Amygdala (tissue), 56 donors: ENCODE measurements around the gene SORD.
"Not testable (repeated sequence)": the region's sequence is repeated elsewhere in the genome, so short reads cannot be mapped to it uniquely, and the experiment has no call there.

Source experiments
- DNase-seq, 56 donors: peaks; one replicate each; lab custom pipeline; 2025; lab: John Stamatoyannopoulos, UW

Gene SORD

GRCh38 chr15:45022871-45023658, at the start of gene SORD:
Gene SORD, plus strand, starts transcription at chr15:45023195. Its CDS starts 89 bp downstream, at chr15:45023284.
- peak; percentile 41 to 94 (median 84) for DNase-seq

DNA sequence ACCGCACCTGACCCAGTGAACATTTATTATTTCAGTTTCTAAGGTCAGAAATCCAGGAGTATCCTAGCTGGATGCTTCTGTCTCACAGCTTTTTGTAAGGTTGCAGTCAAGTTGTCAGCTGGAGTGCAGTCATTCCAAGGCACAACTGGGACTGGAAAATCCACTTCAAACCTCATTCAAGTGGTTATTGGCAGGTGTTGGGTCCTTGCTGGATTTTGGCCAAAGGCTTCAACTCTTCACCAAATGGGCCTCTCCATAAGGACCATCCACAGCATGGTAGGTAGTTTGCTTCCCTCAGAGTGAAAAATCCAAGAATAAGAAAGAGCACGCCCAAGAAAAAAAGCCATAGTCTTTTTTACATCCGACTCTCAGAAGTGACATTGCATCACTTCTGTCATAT, 46.8 kb upstream of the SORD start:
- DNase-seq: not testable (repeated sequence)

- not testable (repeated sequence) for DNase-seq
These were observed 45.2 kb upstream of the SORD start for GRCh38 chr15:44977781-44978180.

DNA sequence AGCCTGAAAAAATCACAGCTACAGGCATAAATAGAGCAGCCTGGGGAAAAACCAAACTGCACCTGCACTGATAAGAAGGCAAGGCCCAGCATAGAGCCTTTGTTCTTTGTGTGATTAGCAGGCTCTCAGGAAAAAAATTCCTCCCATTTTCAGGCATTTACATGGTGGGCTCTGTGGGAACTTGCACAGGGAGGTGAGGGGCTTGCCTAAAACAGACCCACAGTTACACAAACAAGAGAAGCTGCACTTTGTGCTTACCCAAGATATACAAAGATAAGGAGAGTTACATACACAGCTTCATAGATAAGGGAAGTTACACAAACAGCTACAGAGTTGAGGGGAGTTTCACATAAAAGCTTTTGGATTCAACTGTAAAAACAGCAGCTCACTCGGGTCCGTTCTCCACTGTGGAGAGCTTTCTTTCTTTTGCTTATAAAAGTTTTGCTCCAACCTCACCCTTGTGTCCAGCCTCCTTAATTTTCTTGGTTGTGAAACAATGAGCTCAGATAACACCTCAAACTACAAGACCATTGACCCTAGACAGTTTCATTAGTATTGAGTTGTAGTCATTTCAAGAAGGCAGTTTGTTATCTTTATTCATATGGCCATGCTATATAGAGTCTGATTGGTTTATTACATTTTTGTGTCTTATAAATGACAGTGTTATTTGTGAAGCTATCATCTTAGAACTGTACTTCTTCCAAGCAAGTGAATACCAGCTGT, 43.2 kb upstream of the SORD start:
- DNase-seq: not testable (repeated sequence)

DNA sequence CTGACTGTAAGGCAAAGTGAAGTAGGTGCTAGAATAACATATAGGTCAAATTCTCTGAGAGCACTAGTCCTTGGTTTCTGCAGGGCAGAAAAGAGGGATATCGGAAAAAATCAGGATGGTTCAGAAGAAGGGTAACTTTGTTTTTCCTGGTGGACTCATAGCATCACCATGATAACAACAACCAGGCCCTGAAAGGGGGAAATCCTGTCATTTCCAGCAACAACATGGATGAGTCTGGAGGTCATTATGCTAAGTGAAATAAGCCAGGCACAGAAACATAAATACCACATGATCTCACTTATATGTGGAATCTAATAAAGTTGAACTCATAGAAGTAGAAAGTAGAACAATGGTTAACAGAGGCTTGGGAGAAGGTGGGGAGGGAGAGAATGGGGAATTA, 38.9 kb upstream of the SORD start:
- DNase-seq: not testable (repeated sequence)

GRCh38 chr15:44986346-44987055, 36.5 kb upstream of the SORD start:
- DNase-seq: not testable (repeated sequence)

- DNase-seq: not testable (repeated sequence)
These were observed 35.3 kb upstream of the SORD start for GRCh38 chr15:44987711-44988110.

DNA sequence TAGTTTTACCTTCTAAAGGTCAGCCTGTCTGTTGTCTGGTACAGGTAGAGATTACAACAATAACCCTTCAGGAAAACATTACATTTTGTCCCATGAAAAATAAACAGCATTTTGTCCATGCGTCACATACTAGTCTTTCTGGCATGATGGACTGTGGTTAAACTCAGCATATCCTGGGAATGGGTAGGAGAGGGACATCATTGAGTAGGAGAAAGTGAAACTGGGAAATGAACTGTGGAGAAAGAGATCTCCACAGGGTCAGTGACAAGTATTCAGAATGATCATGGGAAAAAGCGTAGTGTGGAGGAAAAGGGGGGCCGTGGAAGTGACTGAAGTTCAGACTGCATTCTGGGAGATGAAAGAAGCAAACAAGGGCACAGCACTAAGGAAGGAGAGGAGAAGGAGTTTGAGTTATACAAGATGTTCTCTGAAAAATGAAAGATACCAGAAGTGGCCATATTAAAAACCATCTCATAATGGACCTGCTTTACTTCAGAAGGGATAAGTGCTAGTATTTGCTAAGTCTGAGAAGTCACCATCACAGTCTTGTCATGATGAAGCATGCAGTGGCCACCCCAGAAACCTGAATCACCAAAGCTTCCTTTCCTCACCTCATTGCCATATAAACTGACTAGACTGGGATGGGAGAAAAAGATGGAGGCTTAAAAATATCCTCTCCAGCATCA, 34.7 kb upstream of the SORD start:
- DNase-seq: not testable (repeated sequence)

- DNase-seq: not testable (repeated sequence)
These were observed 34.1 kb upstream of the SORD start for GRCh38 chr15:44988870-44989219.

GRCh38 chr15:44997632-44998031, 25.4 kb upstream of the SORD start:
- not testable (repeated sequence) for DNase-seq

GRCh38 chr15:44999105-44999504, 23.9 kb upstream of the SORD start:
- DNase-seq: no peak

GRCh38 chr15:45001180-45001579, 21.8 kb upstream of the SORD start:
- DNase-seq: not testable (repeated sequence)

DNA sequence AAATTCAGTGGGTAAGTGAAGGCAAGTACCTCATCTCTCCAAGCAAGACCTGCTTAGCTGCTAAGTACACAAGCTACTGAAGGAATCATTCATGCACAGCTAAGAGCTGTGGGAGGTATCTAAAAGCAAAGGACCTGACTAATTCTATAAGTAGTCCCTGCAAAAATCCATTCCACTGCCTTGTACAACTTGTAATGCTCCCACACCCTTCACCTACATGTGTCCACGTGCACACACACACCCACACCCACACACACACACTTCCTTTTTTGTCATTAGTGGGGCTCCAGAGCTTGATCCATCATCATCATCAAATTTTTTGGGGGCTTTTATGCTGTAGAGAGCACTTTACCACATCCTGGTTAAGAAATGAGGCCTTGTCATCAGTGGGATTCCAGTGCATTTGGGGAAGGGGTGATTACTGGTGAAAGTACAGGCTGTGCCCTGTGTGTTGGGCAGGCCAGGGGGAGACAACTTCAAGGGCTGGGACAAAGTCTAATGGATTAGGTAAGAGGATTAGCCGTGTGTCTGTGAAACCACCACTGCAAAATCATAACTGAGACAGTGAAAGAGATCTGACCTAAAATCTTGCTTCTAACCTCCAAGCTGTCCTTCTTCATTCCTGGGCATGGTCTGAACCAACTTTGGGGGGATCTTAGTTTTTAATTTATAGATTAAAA, 19.1 kb upstream of the SORD start:
- DNase-seq: not testable (repeated sequence)

DNA sequence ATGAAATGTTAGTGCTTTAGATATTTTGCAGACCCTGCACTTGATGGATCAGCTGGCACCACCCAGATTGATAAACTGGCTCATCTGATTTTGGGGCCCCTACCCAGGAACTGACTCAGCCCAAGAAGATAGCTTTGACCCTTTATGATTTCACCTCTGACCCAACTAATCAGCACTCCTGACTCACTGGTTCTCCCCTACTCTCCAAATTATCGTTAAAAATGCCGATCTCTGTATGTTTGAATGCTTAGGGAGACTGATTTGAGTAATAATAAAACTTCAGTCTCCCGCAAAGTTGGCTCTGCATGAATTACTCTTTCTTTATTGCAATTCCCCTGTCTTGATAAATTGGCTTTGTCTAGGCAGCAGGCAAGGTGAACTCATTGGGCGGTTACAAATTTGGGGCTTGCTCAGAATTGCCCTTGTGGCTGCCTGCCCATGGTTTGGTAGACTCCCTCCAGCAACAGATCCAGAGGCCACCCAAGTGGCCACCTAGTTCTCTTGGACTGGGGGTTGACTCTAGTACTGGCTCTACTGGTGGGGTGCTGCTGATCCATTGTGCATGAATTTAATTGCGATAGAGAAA, 18.3 kb upstream of the SORD start:
- DNase-seq: not testable (repeated sequence)

GRCh38 chr15:45009046-45009445, 13.9 kb upstream of the SORD start:
- DNase-seq: no peak

DNA sequence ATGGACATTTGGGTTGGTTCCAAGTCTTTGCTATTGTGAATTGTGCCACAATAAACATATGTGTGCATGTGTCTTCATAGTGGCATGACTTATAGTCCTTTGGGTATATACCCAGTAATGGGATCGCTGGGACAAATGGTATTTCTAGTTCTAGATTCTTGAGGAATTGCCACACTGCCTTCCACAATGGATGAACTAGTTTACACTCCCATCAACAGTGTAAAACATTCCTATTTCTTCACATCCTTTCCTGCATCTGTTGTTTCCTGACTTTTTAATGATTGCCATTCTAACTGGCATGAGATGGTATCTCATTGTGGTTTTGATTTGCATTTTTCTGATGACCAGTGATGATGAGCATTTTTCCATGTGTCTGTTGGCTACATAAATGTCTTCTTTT, 7.9 kb upstream of the SORD start:
- not testable (repeated sequence) for DNase-seq

GRCh38 chr15:45020222-45020900, 2.6 kb upstream of the SORD start:
- not testable (repeated sequence) for DNase-seq

GRCh38 chr15:45020901-45021259, 2.1 kb upstream of the SORD start:
- DNase-seq: not testable (repeated sequence)

DNA sequence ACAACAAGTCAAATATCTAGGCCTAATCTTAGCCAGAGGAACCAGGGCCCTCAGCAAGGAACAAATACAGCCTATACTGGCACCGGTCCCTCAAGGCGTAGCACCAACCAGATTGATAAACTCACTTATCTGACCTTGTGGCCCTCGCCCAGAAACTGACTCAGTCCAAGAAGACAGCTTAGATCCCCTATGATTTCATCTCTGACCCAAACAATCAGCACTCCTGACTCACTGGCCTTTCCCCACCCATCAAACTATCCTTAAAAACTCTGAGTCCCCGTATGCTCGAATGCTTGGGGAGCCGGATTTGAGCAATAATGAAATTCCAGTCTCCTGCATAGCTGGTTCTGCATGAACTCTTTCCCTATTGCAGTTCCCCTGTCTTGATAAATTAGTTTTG, 1.6 kb upstream of the SORD start:
- DNase-seq: no peak
